Raji (cell line): ENCODE data around the gene DSTYK.

ENCODE experiments used
- POLR2A ChIP-seq: IDR thresholded peaks from 2 replicates; pipeline ENCODE4 v1.6.1; 2011; ENCODE audit warnings: low read depth, low read length, control low read depth; ENCODE audit not compliant: insufficient read depth

The DSTYK gene

GRCh38 chr1:205246351-205247119, 35.0 kb upstream of the DSTYK start:
- TF ChIP-seq POLR2A, result no peak

- TF ChIP-seq POLR2A, result no peak
These were observed 33.6 kb upstream of the DSTYK start for GRCh38 chr1:205245096-205245495.

GRCh38 chr1:205244384-205244783, 32.9 kb upstream of the DSTYK start:
- TF ChIP-seq POLR2A, result no peak

- no peak for TF ChIP-seq POLR2A
These were observed 32.1 kb upstream of the DSTYK start for GRCh38 chr1:205243350-205244191.

GRCh38 chr1:205241366-205242030, 30.0 kb upstream of the DSTYK start:
- TF ChIP-seq POLR2A, result no peak

GRCh38 chr1:205240569-205240968, 29.1 kb upstream of the DSTYK start:
- TF ChIP-seq POLR2A, result no peak

GRCh38 chr1:205240118-205240517, 28.6 kb upstream of the DSTYK start:
- TF ChIP-seq POLR2A, result no peak

- TF ChIP-seq POLR2A, result no peak
These were observed 27.6 kb upstream of the DSTYK start for GRCh38 chr1:205239078-205239477.

GRCh38 chr1:205237526-205238484, 26.3 kb upstream of the DSTYK start:
- TF ChIP-seq POLR2A, result no peak

GRCh38 chr1:205236951-205237475, 25.5 kb upstream of the DSTYK start:
- TF ChIP-seq POLR2A, result no peak

- no peak for TF ChIP-seq POLR2A
These were observed 25.0 kb upstream of the DSTYK start for GRCh38 chr1:205236526-205236925.

GRCh38 chr1:205235951-205236350, 24.4 kb upstream of the DSTYK start:
- TF ChIP-seq POLR2A, result no peak

- TF ChIP-seq POLR2A, result no peak
These were observed 21.5 kb upstream of the DSTYK start for GRCh38 chr1:205232945-205233397.

- no peak for TF ChIP-seq POLR2A
These were observed 20.8 kb upstream of the DSTYK start for GRCh38 chr1:205232127-205232820.
